ENCODE measurements around the gene RAD51B. TPM values are rescaled to one million over a fixed set of nuclear protein-coding genes. Genes with fewer than 3 reads are reported as not detected.

Gene RAD51B
- total and polyA plus RNA-seq, 4 donors: 2.5 to 95.0 (median 9.6) TPM

DNA sequence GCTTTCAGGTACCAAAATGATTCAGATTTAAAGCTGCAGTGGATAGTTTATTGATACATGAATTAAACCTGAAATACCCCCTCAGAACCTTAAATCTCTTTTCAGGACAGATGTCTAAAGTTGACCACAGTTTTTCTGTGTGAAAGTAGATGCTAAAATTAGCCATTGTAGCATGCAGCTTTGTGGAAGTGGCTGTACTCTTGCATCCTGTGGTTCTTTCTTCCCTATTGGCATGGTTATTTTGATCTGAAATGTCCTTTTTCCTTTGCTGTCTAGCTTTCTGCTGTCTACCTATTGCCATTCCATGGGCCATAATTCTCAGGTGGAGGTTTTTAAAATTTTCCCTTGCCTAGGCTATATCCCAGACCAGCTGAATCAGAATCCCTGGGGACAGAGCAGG, 517.7 kb downstream of the RAD51B start:
- no peaks in the 10 kb centered on the region for H3K9me3 ChIP-seq (ENCODE audit: control insufficient read depth in 4 of 4, insufficient read depth in 3 of 4, low read length in 3 of 4)
- H3K27ac ChIP-seq (ENCODE audit: low read depth in 1 of 2, low read length in 1 of 2): no peak overlapping the region
- H3K36me3 ChIP-seq (ENCODE audit: control insufficient read depth in 4 of 4, insufficient read depth in 4 of 4, low read length in 4 of 4): no peaks in the 10 kb centered on the region
- no peak overlapping the region for H3K9ac ChIP-seq (ENCODE audit: insufficient read depth in 1 of 2, low read length in 2 of 2)
- no peaks in the 10 kb centered on the region for H3K27me3 ChIP-seq (ENCODE audit: control insufficient read depth in 3 of 3, insufficient read depth in 3 of 3, low read length in 2 of 3)
- DNase-seq (no peak), ATAC-seq (ENCODE audit: insufficient read depth, low FRiP score) (no peak)
- H3K4me1 ChIP-seq (ENCODE audit: control insufficient read depth in 5 of 5, insufficient read depth in 5 of 5, low read length in 5 of 5): peaks cover 0 to 28% (median 4%) of the 10 kb centered on the region in 5 donors
- H3K4me3 ChIP-seq: no peak overlapping the region
- TF ChIP-seq, protein P1, sequence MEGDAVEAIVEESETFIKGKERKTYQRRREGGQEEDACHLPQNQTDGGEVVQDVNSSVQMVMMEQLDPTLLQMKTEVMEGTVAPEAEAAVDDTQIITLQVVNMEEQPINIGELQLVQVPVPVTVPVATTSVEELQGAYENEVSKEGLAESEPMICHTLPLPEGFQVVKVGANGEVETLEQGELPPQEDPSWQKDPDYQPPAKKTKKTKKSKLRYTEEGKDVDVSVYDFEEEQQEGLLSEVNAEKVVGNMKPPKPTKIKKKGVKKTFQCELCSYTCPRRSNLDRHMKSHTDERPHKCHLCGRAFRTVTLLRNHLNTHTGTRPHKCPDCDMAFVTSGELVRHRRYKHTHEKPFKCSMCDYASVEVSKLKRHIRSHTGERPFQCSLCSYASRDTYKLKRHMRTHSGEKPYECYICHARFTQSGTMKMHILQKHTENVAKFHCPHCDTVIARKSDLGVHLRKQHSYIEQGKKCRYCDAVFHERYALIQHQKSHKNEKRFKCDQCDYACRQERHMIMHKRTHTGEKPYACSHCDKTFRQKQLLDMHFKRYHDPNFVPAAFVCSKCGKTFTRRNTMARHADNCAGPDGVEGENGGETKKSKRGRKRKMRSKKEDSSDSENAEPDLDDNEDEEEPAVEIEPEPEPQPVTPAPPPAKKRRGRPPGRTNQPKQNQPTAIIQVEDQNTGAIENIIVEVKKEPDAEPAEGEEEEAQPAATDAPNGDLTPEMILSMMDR (IDR thresholded peaks at IDR 0.05; ENCODE audit: control extremely low read depth, extremely low read depth): no peak

DNA sequence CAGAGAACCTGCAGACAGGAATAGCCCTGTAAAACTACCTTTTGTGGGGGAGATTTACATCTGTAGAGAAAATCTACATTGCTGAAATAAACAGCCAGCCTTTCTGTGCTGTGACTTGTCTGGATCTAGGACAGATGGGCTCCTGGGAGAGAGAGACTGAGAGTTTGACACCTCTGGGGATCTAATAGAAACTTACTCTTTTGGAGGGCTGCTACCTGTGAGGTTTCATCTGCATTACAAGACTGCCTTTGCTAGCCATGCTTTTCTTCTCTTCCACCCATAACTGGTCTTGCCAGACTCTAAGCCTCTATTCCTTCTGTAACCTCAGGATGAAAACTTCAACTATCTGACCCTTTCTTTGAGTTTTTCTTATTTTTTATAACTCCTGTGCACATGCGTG, 520.7 kb downstream of the RAD51B start:
- Histone ChIP-seq H3K4me1 (ENCODE audit: control insufficient read depth in 5 of 5, insufficient read depth in 5 of 5, low read length in 5 of 5) (peaks cover 0 to 26% (median 0%) of the 10 kb centered on the region in 5 donors), H3K27ac (ENCODE audit: low read depth in 1 of 2, low read length in 1 of 2) (no peak overlapping the region), H3K27me3 (ENCODE audit: control insufficient read depth in 3 of 3, insufficient read depth in 3 of 3, low read length in 2 of 3) (no peaks in the 10 kb centered on the region), H3K9ac (ENCODE audit: insufficient read depth in 1 of 2, low read length in 2 of 2) (no peak overlapping the region), H3K9me3 (ENCODE audit: control insufficient read depth in 4 of 4, insufficient read depth in 3 of 4, low read length in 3 of 4) (no peaks in the 10 kb centered on the region), H3K4me3 (no peak overlapping the region), H3K36me3 (ENCODE audit: control insufficient read depth in 4 of 4, insufficient read depth in 4 of 4, low read length in 4 of 4) (no peaks in the 10 kb centered on the region)
- TF ChIP-seq, protein P1 (IDR thresholded peaks at IDR 0.05; ENCODE audit: control extremely low read depth, extremely low read depth): no peak
- DNase-seq (no peak), ATAC-seq (ENCODE audit: insufficient read depth, low FRiP score) (no peak)
- 95 to 100% methylated on average over 1 of the region's 1 CpG for WGBS, 2 donors

DNA sequence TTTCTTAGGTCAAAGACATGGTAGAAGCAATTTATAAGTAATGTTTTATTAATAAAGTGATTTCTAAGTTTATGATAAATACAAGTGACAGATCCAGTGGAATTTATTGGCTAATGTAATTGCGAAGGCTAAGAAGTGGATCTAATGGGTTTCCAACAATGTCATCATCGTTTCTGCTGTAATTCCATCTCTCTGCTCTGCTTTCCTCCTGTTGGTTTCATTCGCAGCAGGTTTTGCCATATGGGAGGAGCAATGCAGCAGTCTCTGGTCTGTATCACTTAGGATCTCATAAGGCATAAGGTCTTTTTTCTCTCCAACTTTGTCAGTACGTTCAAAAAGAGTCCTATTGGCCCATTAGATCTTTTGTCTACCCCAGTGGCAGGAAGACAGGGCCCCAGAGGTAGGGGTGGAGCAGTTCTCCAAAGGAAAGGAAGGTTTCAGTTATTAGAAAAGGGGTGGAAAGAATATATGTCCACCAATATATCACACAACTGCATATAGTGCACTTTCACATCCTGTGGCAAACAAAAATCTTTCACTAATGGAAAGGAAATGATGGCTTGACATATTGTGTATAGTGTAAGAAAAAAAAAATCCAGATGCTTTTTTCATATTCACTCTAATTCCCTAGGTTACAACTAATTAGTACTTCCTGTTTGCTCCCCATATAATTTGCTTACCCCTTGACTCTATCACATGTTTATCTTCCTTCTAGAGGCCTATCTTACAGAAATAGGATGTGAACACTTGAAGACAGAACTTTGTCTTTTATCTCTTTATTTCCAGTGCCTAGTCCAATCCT, 522.0 kb downstream of the RAD51B start:
- H3K36me3 ChIP-seq (ENCODE audit: control insufficient read depth in 4 of 4, insufficient read depth in 4 of 4, low read length in 4 of 4): no peaks in the 10 kb centered on the region
- DNase-seq (peak in 1 of 3 donors; percentile 63), ATAC-seq (ENCODE audit: insufficient read depth, low FRiP score) (no peak)
- H3K9ac ChIP-seq (ENCODE audit: insufficient read depth in 1 of 2, low read length in 2 of 2): no peak overlapping the region
- no peaks in the 10 kb centered on the region for H3K27me3 ChIP-seq (ENCODE audit: control insufficient read depth in 3 of 3, insufficient read depth in 3 of 3, low read length in 2 of 3)
- H3K27ac ChIP-seq (ENCODE audit: low read depth in 1 of 2, low read length in 1 of 2): no peak overlapping the region
- 87% methylated on average over 4 of the region's 4 CpGs for WGBS, 2 donors
- peaks cover 0 to 32% (median 4%) of the 10 kb centered on the region in 5 donors for H3K4me1 ChIP-seq (ENCODE audit: control insufficient read depth in 5 of 5, insufficient read depth in 5 of 5, low read length in 5 of 5)
- TF ChIP-seq, protein P1 (IDR thresholded peaks at IDR 0.05; ENCODE audit: control extremely low read depth, extremely low read depth): no peak
- H3K9me3 ChIP-seq (ENCODE audit: control insufficient read depth in 4 of 4, insufficient read depth in 3 of 4, low read length in 3 of 4): no peaks in the 10 kb centered on the region
- no peak overlapping the region for H3K4me3 ChIP-seq
